Measurements from ENCODE around the gene ERO1B. TPM values are rescaled to one million over a fixed set of nuclear protein-coding genes. Genes with fewer than 3 reads are reported as not detected.
"Not testable (repeated sequence)": the region's sequence is repeated elsewhere in the genome, so short reads cannot be mapped to it uniquely, and the experiment has no call there.

Gene ERO1B
- total RNA-seq, 4 donors from 2014 or later: 2.0 to 5.5 (median 3.9) TPM

- H3K4me3 ChIP-seq (ENCODE audit: low read depth, poor library complexity, severe bottlenecking): no peak overlapping the region
- intact Hi-C loops (cut with DNase I; ENCODE audit: low total_unique reads): no loop called here
- no peak for DNase-seq (ENCODE audit: low spot score in 2 of 2)
- TF ChIP-seq CTCF (IDR thresholded peaks at IDR 0.05): no peak
- TF ChIP-seq POLR2A (IDR thresholded peaks at IDR 0.05): no peak
These were observed 80.8 kb downstream of the ERO1B start for GRCh38 chr1:236200925-236201324.

GRCh38 chr1:236193184-236193583 is 88.6 kb downstream of the ERO1B start:
- 82 to 86% methylated on average over 2 of the region's 2 CpGs for WGBS, 2 donors
- H3K4me3 ChIP-seq (ENCODE audit: low read depth, poor library complexity, severe bottlenecking): no peak overlapping the region
- intact Hi-C loops (cut with DNase I; ENCODE audit: low total_unique reads): no loop called here
- TF ChIP-seq CTCF (IDR thresholded peaks at IDR 0.05): no peak
- TF ChIP-seq POLR2A (IDR thresholded peaks at IDR 0.05): no peak
- no peak for DNase-seq (ENCODE audit: low spot score in 2 of 2)

- intact Hi-C loops (cut with DNase I; ENCODE audit: low total_unique reads); H3K4me3 ChIP-seq (ENCODE audit: low read depth, poor library complexity, severe bottlenecking); DNase-seq (ENCODE audit: low spot score in 2 of 2): not testable (repeated sequence)
- WGBS, 2 donors: 82 to 90% methylated on average over 1 of the region's 1 CpG
These were observed 93.7 kb downstream of the ERO1B start for GRCh38 chr1:236188084-236188483.

- intact Hi-C loops (cut with DNase I; ENCODE audit: low total_unique reads); H3K4me3 ChIP-seq (ENCODE audit: low read depth, poor library complexity, severe bottlenecking); DNase-seq (ENCODE audit: low spot score in 2 of 2): not testable (repeated sequence)
- WGBS, 2 donors: 96 to 98% methylated on average over 2 of the region's 2 CpGs
These were observed 95.3 kb downstream of the ERO1B start for GRCh38 chr1:236186471-236186870.

GRCh38 chr1:236185687-236186086 is 96.1 kb downstream of the ERO1B start:
- no peak overlapping the region for H3K4me3 ChIP-seq (ENCODE audit: low read depth, poor library complexity, severe bottlenecking)
- intact Hi-C loops (cut with DNase I; ENCODE audit: low total_unique reads): no loop called here
- no peak for TF ChIP-seq CTCF (IDR thresholded peaks at IDR 0.05)
- no peak for TF ChIP-seq POLR2A (IDR thresholded peaks at IDR 0.05)
- DNase-seq (ENCODE audit: low spot score in 2 of 2): no peak
- 76 to 81% methylated on average over 4 of the region's 4 CpGs for WGBS, 2 donors

- 95 to 98% methylated on average over 3 of the region's 3 CpGs for WGBS, 2 donors
These were observed 100.7 kb downstream of the ERO1B start for GRCh38 chr1:236181059-236181458.

More at GRCh38 chr1:236181059-236181458, 100.7 kb downstream of the ERO1B start:
- TF ChIP-seq CTCF (IDR thresholded peaks at IDR 0.05) (no peak), POLR2A (IDR thresholded peaks at IDR 0.05) (no peak)
- no peak overlapping the region for H3K4me3 ChIP-seq (ENCODE audit: low read depth, poor library complexity, severe bottlenecking)
- DNase-seq (ENCODE audit: low spot score in 2 of 2): no peak
- intact Hi-C loops (cut with DNase I; ENCODE audit: low total_unique reads): no loop called here

Measured in lower leg skin (tissue), 4 donors.